Hepatocyte (in vitro differentiated cells): Measurements from ENCODE around the gene ZDHHC21.

Source experiments
- CTCF ChIP-seq: fragments of 200-600 bp; sonication (generic); IDR thresholded peaks from 2 replicates; pipeline ENCODE4 v1.5.1; 2016; ENCODE audit warnings: antibody characterized with exemption, mild to moderate bottlenecking; ENCODE audit not compliant: poor library complexity
- EZH2 ChIP-seq: fragments of 200-600 bp; sonication (generic); IDR thresholded peaks from 2 replicates; pipeline ENCODE4 v1.6.1; 2016; ENCODE audit warnings: antibody characterized with exemption, mild to moderate bottlenecking, borderline replicate concordance
- EZH2phosphoT487 ChIP-seq: fragments of 200-600 bp; sonication (generic); IDR thresholded peaks from one replicate; pipeline ENCODE4 v1.6.1; 2018; ENCODE audit warnings: antibody characterized with exemption, mild to moderate bottlenecking, low read depth, moderate library complexity; ENCODE audit not compliant: unreplicated experiment, severe bottlenecking

GRCh38 chr9:14733133-14733532, 39.9 kb upstream of the ZDHHC21 start:
- no peak for TF ChIP-seq EZH2
- TF ChIP-seq CTCF, result no peak
- no peak for TF ChIP-seq EZH2phosphoT487
